Neural progenitor cell (in vitro differentiated cells): ENCODE data around the gene ZDHHC8.

Experiments
- CTCF ChIP-seq: fragments of 200-600 bp; sonication (generic); IDR thresholded peaks from 2 replicates; pipeline ENCODE4 v1.5.1; 2017; ENCODE audit warnings: antibody characterized with exemption, mild to moderate bottlenecking
- EZH2 ChIP-seq: fragments of 200-600 bp; sonication (generic); IDR thresholded peaks from 2 replicates; pipeline ENCODE4 v1.6.1; 2017; ENCODE audit warnings: antibody characterized with exemption, mild to moderate bottlenecking, moderate library complexity

DNA sequence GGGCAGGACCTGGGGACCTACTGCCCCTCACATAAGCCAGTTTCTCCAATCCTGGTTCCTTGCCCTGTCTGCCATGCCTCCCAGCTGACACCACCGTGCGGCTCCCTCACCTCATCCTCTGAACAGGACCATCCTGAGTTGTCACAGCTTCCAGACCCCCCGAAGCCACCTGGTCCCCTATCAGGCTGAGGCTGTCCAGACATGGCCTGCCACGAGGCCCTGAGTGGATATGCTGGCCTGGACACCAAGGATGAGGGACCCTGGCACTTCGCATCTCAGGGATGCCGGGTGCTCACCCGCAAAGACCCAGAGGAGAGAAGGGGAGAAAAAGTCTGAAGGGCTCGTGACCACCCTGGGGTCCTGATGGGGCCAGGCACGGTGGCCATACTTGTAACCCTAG, 35.1 kb downstream of the ZDHHC8 start:
- TF ChIP-seq CTCF, result no peak
- no peak for TF ChIP-seq EZH2
